Stimulated activated CD4-positive, alpha-beta T cell treated with anti-CD3 and anti-CD28 coated beads, TNF-alpha, amount 100 ng/mL, for 4 hours (primary cell): ENCODE data around the gene LIPC.

ENCODE experiments used
- DNase-seq, 3 experiments: peaks; one replicate each; pipeline ENCODE4 v3.0.0-alpha.2; 2020; ENCODE audit warnings: low read depth in 3 of 3

Gene LIPC

GRCh38 chr15:58517682-58518525 lies 86.1 kb downstream of the LIPC start:
- DNase-seq: no peak

- DNase-seq: no peak
Measured at GRCh38 chr15:58518626-58519025, 86.8 kb downstream of the LIPC start.

GRCh38 chr15:58519516-58519915 lies 87.7 kb downstream of the LIPC start:
- no peak for DNase-seq

- no peak for DNase-seq
Measured at GRCh38 chr15:58520464-58520863, 88.7 kb downstream of the LIPC start.

GRCh38 chr15:58520936-58521292 lies 89.1 kb downstream of the LIPC start:
- DNase-seq: no peak

GRCh38 chr15:58521293-58521991 lies 89.7 kb downstream of the LIPC start:
- no peak for DNase-seq

GRCh38 chr15:58522391-58522790 lies 90.6 kb downstream of the LIPC start:
- no peak for DNase-seq

- no peak for DNase-seq
Measured at GRCh38 chr15:58522865-58523264, 91.1 kb downstream of the LIPC start.

- no peak for DNase-seq
Measured at GRCh38 chr15:58523634-58524033, 91.8 kb downstream of the LIPC start.

GRCh38 chr15:58524247-58524646 lies 92.5 kb downstream of the LIPC start:
- DNase-seq: no peak

GRCh38 chr15:58525991-58526421 lies 94.2 kb downstream of the LIPC start:
- no peak for DNase-seq

- DNase-seq: no peak
Measured at GRCh38 chr15:58526647-58527192, 94.9 kb downstream of the LIPC start.

- no peak for DNase-seq
Measured at GRCh38 chr15:58527573-58528187, 95.9 kb downstream of the LIPC start.

GRCh38 chr15:58528188-58528870 lies 96.5 kb downstream of the LIPC start:
- DNase-seq: no peak

- DNase-seq: no peak
Measured at GRCh38 chr15:58529041-58529440, 97.2 kb downstream of the LIPC start.

- no peak for DNase-seq
Measured at GRCh38 chr15:58530056-58530590, 98.3 kb downstream of the LIPC start.

- no peak for DNase-seq
Measured at GRCh38 chr15:58532126-58532525, 100.3 kb downstream of the LIPC start.

- DNase-seq: no peak
Measured at GRCh38 chr15:58534556-58534955, 102.8 kb downstream of the LIPC start.

GRCh38 chr15:58535337-58535736 lies 103.5 kb downstream of the LIPC start:
- no peak for DNase-seq

- no peak for DNase-seq
Measured at GRCh38 chr15:58535894-58536293, 104.1 kb downstream of the LIPC start.

GRCh38 chr15:58536414-58536813 lies 104.6 kb downstream of the LIPC start:
- DNase-seq: no peak

- DNase-seq: no peak
Measured at GRCh38 chr15:58537033-58537432, 105.2 kb downstream of the LIPC start.
